ENCODE measurements around the gene TRAPPC10. TPM values are rescaled to one million over a fixed set of nuclear protein-coding genes. Genes with fewer than 3 reads are reported as not detected.

The TRAPPC10 gene
- total and polyA plus RNA-seq, 9 of the 15 experiments (the other 6 are each of a cell fraction or from before 2014, with no cell fraction given) = 1.1 to 33.8 (median 24.3) TPM

- TF ChIP-seq, protein P1, sequence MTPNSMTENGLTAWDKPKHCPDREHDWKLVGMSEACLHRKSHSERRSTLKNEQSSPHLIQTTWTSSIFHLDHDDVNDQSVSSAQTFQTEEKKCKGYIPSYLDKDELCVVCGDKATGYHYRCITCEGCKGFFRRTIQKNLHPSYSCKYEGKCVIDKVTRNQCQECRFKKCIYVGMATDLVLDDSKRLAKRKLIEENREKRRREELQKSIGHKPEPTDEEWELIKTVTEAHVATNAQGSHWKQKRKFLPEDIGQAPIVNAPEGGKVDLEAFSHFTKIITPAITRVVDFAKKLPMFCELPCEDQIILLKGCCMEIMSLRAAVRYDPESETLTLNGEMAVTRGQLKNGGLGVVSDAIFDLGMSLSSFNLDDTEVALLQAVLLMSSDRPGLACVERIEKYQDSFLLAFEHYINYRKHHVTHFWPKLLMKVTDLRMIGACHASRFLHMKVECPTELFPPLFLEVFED (CRISPR knock-in tag; conservative IDR thresholded peaks at IDR 0.05) = no peak
- TF ChIP-seq, protein P2, sequence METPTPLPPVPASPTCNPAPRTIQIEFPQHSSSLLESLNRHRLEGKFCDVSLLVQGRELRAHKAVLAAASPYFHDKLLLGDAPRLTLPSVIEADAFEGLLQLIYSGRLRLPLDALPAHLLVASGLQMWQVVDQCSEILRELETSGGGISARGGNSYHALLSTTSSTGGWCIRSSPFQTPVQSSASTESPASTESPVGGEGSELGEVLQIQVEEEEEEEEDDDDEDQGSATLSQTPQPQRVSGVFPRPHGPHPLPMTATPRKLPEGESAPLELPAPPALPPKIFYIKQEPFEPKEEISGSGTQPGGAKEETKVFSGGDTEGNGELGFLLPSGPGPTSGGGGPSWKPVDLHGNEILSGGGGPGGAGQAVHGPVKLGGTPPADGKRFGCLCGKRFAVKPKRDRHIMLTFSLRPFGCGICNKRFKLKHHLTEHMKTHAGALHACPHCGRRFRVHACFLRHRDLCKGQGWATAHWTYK (CRISPR knock-in tag; IDR thresholded peaks at IDR 0.05) = peak; percentile 94; the same call in 1 of the 2 replicates
- no peak for TF ChIP-seq TCF7L2 (IDR thresholded peaks at IDR 0.05; ENCODE audit: low read depth, low read length)
- TF ChIP-seq, protein P3, sequence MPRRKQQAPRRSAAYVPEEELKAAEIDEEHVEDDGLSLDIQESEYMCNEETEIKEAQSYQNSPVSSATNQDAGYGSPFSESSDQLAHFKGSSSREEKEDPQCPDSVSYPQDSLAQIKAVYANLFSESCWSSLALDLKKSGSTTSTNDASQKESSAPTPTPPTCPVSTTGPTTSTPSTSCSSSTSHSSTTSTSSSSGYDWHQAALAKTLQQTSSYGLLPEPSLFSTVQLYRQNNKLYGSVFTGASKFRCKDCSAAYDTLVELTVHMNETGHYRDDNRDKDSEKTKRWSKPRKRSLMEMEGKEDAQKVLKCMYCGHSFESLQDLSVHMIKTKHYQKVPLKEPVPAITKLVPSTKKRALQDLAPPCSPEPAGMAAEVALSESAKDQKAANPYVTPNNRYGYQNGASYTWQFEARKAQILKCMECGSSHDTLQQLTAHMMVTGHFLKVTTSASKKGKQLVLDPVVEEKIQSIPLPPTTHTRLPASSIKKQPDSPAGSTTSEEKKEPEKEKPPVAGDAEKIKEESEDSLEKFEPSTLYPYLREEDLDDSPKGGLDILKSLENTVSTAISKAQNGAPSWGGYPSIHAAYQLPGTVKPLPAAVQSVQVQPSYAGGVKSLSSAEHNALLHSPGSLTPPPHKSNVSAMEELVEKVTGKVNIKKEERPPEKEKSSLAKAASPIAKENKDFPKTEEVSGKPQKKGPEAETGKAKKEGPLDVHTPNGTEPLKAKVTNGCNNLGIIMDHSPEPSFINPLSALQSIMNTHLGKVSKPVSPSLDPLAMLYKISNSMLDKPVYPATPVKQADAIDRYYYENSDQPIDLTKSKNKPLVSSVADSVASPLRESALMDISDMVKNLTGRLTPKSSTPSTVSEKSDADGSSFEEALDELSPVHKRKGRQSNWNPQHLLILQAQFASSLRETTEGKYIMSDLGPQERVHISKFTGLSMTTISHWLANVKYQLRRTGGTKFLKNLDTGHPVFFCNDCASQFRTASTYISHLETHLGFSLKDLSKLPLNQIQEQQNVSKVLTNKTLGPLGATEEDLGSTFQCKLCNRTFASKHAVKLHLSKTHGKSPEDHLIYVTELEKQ (CRISPR knock-in tag; IDR thresholded peaks at IDR 0.05) = no peak
- peak; percentile 93 for TF ChIP-seq MTA1 (IDR thresholded peaks at IDR 0.05; ENCODE audit: borderline replicate concordance)
- no peak for TF ChIP-seq STAT5B (CRISPR knock-in tag; IDR thresholded peaks at IDR 0.05)
- TF ChIP-seq ERF (CRISPR knock-in tag; IDR thresholded peaks at IDR 0.05) = peak; percentile 87
- TF ChIP-seq JUND (IDR thresholded peaks at IDR 0.05; ENCODE audit: borderline replicate concordance, low read depth, low read length) = peak; percentile 45
- no peak for TF ChIP-seq JUND (tag; IDR thresholded peaks at IDR 0.05; ENCODE audit: borderline replicate concordance, low read depth, low read length)
- peak; percentile 90 for TF ChIP-seq POLR2A (conservative IDR thresholded peaks at IDR 0.05)
- TF ChIP-seq NFE2 (IDR thresholded peaks at IDR 0.05; ENCODE audit: low read depth) = no peak
- no peak for TF ChIP-seq CAMTA2 (CRISPR knock-in tag; conservative IDR thresholded peaks at IDR 0.05)
- no peak for TF ChIP-seq WHSC1 (IDR thresholded peaks at IDR 0.05; ENCODE audit: low read length)
- TF ChIP-seq FOXJ2 (tag; IDR thresholded peaks at IDR 0.05) = no peak
- TF ChIP-seq NBN (IDR thresholded peaks at IDR 0.05; ENCODE audit: low read depth) = 0 out of 2 replicates have a peak, but pooled peaks have one; percentile 40
- no peak for TF ChIP-seq FOXM1 (IDR thresholded peaks at IDR 0.05; ENCODE audit: low read depth)
- no peak; the same call in 1 of the 2 replicates for TF ChIP-seq FOXM1 (CRISPR knock-in tag; IDR thresholded peaks at IDR 0.05; ENCODE audit: low read depth)
- TF ChIP-seq MBD2 (IDR thresholded peaks at IDR 0.05; ENCODE audit: borderline replicate concordance, low read depth) = no peak
- no peak for TF ChIP-seq ZNF232 (CRISPR knock-in tag; IDR thresholded peaks at IDR 0.05)
- TF ChIP-seq IRF2 (CRISPR knock-in tag; IDR thresholded peaks at IDR 0.05) = no peak
- TF ChIP-seq KLF13 (tag; IDR thresholded peaks at IDR 0.05; ENCODE audit: borderline replicate concordance, low read depth) = peak; percentile 80
- peak; percentile 82; the same call in 1 of the 2 replicates for TF ChIP-seq HDAC8 (tag; IDR thresholded peaks at IDR 0.05)
- no peak for TF ChIP-seq ELF4 (CRISPR knock-in tag; IDR thresholded peaks at IDR 0.05)
- no peak for TF ChIP-seq NCOA2 (IDR thresholded peaks at IDR 0.05; ENCODE audit: partially characterized antibody in 2 of 2)
Measured at GRCh38 chr21:44011579-44012473, at the start of gene TRAPPC10 (continued).

Data from K562 (cell line).